ENCODE data around the gene IMP3.

IMP3 gene

GRCh38 chr15:75616766-75617165, 23.3 kb downstream of the IMP3 start:
- no peak for DNase-seq

- no peak for DNase-seq
Observed at GRCh38 chr15:75606711-75607699, 33.0 kb downstream of the IMP3 start.

- no peak for DNase-seq
Observed at GRCh38 chr15:75606026-75606425, 34.0 kb downstream of the IMP3 start.

DNA sequence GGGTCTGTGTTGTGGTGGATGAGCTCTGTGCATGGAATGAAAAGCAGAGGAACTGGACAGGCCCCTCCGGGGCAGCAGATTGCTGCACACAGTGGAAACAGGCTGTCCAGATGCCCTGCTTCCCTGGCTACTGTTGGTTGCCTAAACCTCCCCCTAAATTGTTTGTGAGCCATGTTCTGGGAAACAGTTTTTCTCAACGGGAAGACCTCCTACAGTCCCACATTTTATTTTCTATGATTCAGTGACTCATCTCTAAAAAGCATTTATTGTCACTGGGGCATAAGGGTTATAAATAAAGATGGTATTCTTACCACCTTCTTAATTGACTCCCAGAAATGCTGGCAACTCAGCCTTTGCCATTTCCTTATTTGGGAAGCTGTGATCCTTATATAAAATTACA, 40.6 kb downstream of the IMP3 start:
- DNase-seq: no peak

- no peak for DNase-seq
Observed at GRCh38 chr15:75598361-75598760, 41.7 kb downstream of the IMP3 start.

DNA sequence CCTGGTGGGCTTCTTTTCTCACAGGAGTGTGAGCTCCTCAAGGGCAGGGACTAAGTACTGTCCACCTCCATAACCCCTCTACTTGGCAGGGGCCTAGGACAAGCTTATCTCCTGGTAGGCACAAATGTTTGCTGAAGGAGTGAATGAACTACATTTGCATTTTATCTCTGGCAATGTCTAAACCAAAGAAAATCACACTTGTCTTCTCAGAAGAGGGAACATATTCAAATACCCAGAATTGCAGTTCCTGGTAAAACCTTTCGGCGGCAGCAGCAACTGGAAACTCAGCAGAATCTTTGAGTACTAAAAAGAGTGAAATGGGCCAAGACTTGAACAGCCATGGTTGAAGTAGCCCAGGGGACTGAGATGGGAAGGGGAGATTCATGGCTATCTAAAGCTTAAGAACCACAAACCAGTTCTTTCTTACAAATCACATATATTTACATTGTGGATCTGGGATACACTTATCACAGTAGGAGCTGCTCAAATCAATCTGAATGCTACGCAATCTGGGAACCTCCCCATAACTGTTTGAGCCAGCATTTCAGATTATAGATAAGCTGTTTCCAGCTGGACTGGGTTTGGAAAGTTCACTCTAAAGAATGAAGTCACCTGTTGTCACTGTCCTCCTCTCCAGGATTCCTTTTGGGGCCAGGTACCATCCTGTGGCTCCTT, 42.2 kb downstream of the IMP3 start:
- peak; percentile 38 for DNase-seq

- no peak for DNase-seq
Observed at GRCh38 chr15:75596703-75597345, 43.2 kb downstream of the IMP3 start.

GRCh38 chr15:75594276-75594675, 45.7 kb downstream of the IMP3 start:
- no peak for DNase-seq

DNA sequence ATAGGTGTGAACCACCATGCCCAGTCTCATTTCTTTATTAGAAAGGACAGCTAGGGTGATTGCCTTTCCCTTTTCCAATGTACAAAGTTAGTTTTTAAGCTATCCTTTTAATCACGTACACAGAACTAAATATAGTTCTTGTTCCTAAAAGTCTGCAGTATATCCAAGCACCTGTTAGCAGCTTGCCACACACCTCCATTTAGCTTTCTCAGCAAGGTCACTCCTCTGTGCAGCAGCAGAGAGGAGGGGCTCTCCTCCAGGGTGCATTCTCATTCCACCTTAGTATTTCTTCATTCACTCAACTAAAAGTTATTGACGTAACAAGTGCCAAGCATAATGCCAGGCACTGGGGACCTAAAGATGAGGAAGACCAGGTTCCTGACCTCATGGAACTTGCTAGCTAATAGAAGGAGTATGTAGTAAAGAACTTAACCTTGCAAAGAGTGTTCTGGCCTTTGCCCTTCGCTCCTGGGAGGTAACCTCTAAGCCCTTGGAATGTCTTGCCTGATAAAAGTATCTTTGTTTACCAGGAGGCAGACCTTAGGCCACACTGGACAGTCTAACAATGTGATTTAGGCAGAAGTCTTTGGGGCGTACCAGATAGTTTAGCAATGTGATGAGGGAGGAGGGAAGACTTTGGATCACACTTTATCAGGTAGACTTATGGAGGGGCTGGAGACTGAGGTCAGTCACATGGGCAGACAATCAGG, 48.2 kb downstream of the IMP3 start:
- no peak for DNase-seq

- DNase-seq: no peak
Observed at GRCh38 chr15:75590239-75590638, 49.8 kb downstream of the IMP3 start.
